Stimulated activated CD4-positive, alpha-beta T cell treated with anti-CD3 and anti-CD28 coated beads, Interleukin-4, amount 100 ng/mL, for 24 hours (primary cell): ENCODE measurements around the gene SRRM4.
A peak's percentile ranks its signal among the peaks of the same experiment; 100 is the strongest.
"Not testable (repeated sequence)": the region's sequence is repeated elsewhere in the genome, so short reads cannot be mapped to it uniquely, and the experiment has no call there.

ENCODE experiments used
- DNase-seq: peaks from one replicate; pipeline ENCODE4 v3.0.0-alpha.2; 2020

Gene SRRM4

DNA sequence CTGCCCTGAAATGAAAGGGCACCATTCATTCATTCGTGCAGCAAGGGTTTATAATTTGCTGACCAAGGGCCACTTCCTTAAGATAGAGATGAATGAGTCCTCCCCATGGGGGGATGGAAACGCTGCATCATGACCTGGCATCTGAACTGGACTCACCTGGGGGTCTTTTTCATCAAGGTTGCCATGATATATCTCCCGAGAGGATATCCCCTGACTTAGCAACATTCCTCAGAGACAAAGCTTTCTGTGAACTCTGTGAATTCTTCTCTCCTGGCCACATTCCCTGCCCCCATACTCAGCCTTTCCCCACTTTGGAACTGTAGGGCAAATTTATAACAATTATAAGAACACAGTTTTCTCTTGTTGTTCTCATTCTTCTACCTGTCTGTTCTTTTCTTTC lies 30.8 kb downstream of the SRRM4 start:
- DNase-seq: no peak

GRCh38 chr12:119013023-119013422 lies 31.7 kb downstream of the SRRM4 start:
- DNase-seq: no peak

- DNase-seq: no peak
Observed at GRCh38 chr12:119014368-119014767, 33.0 kb downstream of the SRRM4 start.

DNA sequence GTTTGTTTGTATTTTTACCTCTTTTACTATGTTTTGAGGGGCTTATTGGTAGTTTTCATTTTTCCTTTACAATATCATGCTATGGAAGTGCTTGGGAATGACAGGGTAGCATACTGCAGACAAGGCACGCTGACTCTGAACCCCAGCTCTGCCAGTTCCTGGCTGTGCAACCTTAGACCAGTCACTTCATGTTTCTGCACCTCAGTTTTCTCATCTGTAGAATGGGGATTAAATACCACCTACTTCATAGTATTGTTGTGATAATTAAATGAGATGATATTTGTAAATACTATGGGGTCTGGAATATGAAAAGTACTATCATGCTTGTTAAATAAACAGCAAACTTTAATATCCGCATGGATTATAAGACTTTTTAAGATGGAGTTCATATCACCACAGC lies 35.4 kb downstream of the SRRM4 start:
- DNase-seq: no peak

DNA sequence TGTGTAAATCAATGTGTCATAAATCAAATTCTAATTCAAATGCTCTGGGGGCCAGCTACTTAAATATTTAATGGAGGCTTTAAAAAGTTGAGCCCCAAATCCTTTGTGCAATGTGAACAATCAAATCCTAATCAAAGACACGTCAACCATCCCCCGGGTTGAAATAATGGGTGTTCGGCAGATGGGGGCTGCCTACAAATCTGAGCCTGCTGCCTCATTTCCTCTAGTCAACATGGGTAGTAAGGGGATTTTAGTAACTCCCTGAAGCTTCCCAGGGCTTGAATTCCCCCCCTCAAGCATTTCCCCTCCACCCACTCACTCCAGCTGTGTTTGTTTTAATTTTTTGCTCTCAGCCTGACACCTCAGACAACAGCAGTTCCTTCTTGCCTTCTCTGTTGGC lies 37.8 kb downstream of the SRRM4 start:
- no peak for DNase-seq

DNA sequence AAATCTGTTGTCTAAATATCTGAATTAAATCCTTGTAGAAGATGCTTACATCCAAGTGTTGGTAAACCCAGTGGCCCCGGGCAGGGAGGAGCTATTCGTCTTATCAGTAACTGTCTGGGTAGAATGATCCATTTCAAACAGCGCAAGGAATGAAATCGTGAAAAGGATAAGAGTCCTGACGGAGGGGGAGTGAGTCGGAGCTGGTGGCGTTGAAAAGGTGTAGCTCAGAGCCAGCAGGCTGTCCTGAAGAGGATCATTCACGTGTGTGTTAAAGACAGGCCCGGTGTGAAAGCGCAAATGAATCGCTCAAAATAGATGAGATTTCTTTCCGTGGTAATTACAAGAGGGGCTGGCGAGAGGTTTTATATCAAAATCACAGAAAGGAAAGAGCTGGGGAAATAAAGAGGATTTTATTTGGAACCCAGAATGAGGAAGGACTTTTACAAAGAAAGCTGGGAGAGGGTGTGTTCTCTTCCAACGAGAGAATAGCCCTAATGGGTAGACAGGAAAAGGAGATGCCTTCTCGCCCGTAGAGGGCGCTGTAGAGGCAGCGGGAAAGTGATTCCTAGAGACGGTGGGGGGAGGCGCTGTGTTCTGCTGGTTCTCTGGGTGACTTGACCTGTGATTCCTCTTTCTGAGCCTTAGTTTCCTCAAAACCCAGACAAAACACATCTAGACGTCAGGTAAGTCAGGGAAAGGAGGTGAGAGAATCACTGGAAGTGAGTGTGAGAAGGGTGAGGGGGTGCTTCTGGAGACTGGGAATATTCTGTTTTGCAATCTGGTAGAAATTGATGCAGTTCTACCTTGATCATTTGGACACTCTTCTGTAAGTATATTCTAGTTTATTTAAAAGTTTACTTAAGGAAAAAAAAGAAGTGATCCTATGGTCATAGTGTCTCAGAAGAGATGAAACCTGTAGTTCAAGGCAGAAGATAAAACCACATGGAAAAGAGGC lies 39.3 kb downstream of the SRRM4 start:
- no peak for DNase-seq

GRCh38 chr12:119024356-119024755 lies 43.0 kb downstream of the SRRM4 start:
- DNase-seq: no peak

DNA sequence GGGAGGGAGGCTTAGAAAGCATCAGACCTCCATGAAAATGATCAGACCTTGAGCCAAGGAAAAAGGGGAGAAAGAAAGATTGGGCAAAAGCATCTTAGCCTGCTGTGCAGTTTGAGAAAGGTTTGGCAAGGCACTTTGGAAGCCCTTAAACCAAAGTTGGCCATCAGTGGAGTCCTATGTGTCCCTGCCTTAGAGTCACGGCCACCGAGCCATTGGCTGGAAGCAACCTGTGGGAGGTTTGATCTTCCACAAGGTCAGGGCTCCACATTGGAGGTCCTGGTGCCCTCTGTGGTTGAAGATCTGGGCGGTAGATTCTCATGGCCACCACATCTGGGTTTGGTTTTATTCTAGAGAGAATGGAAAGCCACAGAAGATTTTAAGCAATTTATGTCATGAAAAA lies 44.4 kb downstream of the SRRM4 start:
- DNase-seq: no peak

DNA sequence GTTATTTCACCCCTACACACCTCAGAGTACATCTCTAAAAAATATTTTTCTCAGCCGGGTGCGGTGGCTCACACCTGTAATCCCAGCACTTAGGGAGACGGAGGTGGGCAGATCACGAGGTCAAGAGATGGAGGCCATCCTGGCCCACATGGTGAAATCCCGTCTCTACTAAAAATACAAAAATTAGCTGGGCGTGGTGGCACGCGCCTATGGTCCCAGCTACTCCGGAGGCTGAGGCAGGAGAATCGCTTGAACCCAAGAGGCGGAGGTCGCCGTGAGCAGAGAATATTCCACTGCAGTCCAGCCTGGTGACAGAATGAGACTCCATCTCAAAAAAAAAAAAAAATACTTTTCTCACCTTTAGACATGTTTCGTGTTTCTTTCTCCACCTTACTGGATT lies 52.0 kb downstream of the SRRM4 start:
- not testable (repeated sequence) for DNase-seq

DNA sequence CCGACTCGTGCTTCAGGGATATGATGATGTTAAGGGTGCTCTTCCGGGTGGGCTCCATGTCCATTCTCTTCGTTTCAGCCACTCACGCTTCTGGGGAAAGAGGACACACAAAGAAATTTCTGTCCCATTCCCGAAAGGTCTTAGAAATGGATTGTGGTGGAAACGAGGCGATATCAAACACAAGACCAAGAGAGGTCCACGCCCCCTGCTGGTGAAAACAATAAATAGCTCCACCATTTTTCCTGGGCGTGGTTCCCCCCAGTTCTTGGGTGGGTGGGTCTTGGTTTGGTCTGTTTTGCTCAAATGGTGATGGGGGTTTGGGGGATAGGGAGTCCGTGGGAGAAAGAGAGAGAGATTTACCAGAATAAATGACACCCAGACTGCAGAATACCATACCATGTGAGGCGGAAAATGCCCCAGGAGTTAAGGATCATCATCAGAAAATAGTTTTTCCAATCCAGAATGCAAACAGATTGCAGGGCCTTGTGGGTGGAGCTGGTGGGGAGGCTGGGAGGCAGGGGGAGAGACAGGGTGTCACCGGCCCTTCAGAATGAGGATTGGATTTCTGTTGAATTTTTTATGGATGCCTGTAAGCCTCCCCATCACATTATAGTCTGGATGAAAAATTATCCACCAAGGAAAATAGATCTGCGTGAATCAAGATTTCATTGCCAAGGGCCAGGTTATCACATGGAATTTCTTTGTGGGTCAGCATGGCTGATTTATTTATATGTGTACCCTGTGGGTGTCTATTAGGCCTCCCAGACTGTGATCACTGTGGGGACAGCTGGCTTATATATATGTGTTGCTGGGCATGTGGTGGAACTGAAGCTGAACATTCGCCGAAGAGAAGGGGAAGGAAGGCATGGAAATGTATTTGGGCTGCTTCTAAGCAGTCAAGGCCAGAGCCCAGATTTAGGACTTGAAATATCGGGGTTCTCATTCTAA lies 55.8 kb downstream of the SRRM4 start:
- DNase-seq: no peak

DNA sequence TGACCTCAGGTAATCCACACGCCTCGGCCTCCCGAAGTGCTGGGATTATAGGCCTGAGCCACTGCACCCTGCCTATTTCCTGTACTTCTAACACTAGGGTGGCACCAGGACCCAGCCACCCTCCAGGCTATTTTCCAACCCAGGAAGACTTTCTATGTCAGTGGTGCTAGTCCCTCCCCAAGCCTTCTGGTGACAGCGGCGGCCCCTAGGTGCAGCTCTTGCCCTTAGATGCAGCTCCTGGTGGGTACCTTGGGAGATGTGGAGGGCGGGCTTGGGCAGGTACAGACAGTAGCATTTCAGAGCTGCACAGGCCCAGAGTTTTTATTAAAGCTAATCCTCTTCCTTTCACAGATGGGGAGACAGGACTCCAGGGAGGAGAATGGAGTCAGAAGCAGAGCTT lies 62.8 kb downstream of the SRRM4 start:
- DNase-seq: no peak

GRCh38 chr12:119047641-119048040 lies 66.3 kb downstream of the SRRM4 start:
- no peak for DNase-seq

GRCh38 chr12:119050663-119051062 lies 69.3 kb downstream of the SRRM4 start:
- no peak for DNase-seq

GRCh38 chr12:119051474-119051873 lies 70.1 kb downstream of the SRRM4 start:
- no peak for DNase-seq

DNA sequence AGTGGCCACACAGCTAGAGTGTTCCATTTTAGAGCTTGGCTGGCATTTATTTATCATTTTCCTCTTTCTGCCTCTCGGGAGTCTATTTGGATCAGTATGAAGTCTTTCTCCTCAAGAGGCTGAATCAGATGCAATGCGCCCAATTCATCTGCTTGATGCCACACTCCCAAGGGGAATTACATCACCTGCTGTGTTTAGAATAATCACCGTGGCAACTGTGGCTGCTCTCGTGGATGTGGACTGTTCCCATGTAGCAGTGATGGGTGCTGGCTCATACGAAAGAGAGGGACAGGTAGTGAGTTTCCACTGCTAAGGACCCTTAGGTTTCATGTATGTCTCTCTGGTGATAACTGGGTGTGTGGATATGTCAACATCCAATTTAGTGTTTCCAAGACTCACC lies 70.7 kb downstream of the SRRM4 start:
- DNase-seq: no peak

GRCh38 chr12:119055977-119056376 lies 74.6 kb downstream of the SRRM4 start:
- no peak for DNase-seq

- DNase-seq: peak; percentile 13
Observed at GRCh38 chr12:119060847-119061796, 79.8 kb downstream of the SRRM4 start.

GRCh38 chr12:119068129-119068856 lies 87.0 kb downstream of the SRRM4 start:
- no peak for DNase-seq

DNA sequence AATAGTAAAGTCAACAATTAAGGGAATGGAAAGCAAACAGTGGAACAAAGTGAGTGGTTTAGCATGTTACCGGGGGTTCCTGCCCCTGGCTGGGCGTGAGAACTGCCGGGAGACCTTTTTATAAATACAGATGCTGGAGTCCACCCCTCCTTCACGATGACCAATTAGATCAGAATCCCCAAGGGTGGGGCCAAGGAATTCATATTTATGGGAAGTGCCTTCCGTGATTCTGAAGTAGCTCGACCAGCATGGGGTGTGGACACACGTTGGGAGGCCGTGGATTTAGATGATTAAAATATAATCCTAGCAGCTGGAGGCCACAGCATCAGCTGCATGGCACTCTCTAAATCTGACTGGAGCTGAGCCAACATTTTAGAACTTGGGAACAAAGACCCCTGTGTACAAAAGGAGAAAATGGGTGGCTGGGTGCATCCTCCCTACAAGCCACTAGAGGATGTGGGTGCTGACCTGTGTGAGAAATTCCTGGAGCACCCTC lies 87.9 kb downstream of the SRRM4 start:
- no peak for DNase-seq

DNA sequence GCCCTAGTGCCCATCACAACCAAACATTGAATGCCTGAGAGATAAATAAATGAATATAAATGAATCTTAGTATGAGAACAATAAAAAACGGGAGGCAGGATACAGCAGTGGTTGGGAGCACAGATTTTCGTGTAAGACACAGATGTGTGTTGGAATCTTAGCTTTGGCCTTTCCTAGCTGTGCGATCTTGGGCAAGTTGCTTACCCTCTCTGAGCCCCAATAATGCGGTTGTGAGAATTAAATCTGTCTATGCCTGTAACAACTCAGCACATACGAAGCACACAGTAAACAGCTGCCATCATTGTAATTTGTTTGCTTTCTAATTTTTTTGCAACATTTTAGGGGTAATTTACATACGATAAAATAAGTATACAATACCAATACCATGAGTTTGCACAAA lies 89.8 kb downstream of the SRRM4 start:
- no peak for DNase-seq

DNA sequence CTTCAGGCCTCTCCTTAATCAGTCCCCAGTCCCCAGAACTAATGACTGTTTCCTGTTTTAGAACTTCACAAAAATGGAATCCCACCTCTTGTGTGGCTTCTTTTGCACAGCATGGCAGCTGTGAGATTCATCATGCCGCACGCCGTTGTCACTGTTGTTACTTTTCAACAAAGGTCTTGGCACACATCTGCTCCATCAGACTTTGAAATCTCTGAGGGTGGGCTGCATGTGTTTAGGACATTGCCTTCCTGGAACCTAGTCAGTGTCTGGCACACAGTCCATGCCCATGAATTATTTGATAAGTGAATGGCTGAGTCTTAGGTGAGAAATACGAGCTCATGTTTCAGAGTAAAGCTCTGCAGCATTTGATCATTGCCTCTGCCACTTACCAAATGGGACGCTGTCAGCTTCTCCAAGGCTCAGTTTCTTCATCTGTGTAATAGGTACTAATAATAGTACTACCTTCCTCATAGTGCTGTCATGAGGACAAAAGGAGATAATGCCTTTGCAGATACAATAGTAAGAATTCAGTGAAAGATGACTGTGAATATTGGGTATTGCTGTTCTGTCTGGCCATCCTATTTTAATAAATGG lies 90.4 kb downstream of the SRRM4 start:
- no peak for DNase-seq
